ENCODE data around the gene GAS2. TPM values are rescaled to one million over a fixed set of nuclear protein-coding genes. Genes with fewer than 3 reads are reported as not detected.

Gene GAS2
- polyA plus RNA-seq, 2 donors = 0.43 to 0.46 TPM

DNA sequence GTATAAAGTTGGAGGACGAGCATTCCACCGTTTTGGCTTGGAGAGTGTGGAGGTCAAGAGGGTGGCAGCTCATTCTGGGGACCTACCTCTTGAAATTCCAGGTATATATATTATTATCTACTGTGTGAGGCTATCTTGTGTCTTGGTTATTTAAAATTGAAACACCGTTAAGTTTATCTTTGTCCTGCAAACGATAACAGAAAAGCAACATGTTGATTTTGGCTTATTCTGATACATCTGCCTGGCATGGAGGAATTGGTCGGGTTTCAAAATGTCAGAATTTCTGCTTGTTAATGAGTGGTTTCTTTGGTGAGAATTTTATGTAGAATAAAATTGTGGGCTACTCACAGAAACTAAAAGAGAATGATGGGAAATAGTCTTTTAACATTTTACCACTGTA lies 108.8 kb downstream of the GAS2 start:
- WGBS, 2 donors = 76 to 80% methylated on average over 5 of the region's 5 CpGs
- Histone ChIP-seq H3K36me3 (ENCODE audit: control insufficient read depth in 2 of 2, insufficient read depth in 2 of 2, low read length in 1 of 2) (no peaks in the 10 kb centered on the region), H3K27ac (ENCODE audit: low read depth in 2 of 2, low read length in 1 of 2) (no peak overlapping the region), H3K4me3 (ENCODE audit: low read depth in 1 of 2, low read length in 2 of 2) (no peak overlapping the region), H3K27me3 (ENCODE audit: control insufficient read depth in 1 of 2, insufficient read depth in 2 of 2, low read length in 2 of 2) (no peaks in the 10 kb centered on the region), H3K9me3 (ENCODE audit: control insufficient read depth in 2 of 2, insufficient read depth in 1 of 2, low read depth in 1 of 2, low read length in 1 of 2) (no peaks in the 10 kb centered on the region), H3K4me1 (ENCODE audit: control insufficient read depth in 2 of 2, insufficient read depth in 2 of 2, low read length in 1 of 2) (no peaks in the 10 kb centered on the region)

DNA sequence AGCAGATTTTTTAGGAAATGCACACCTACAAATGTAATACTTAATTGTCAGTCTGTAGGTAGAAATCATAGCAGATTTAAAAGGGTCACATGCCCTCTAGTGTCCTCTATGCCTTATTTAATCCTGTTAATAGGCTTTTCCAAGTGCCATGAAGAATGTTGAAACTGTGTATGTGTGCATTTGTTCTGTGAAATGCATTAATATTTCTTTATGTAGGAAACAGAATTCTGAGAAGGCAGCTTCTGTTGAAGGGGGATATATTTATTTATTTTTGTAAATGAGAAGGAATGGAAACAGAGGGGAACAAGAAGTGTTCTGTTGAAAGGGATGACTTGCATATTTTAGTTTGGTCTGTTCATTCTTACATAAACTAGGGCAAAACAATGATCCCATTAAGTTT lies 112.2 kb downstream of the GAS2 start:
- H3K4me3 ChIP-seq (ENCODE audit: low read depth in 1 of 2, low read length in 2 of 2) = no peak overlapping the region
- no peaks in the 10 kb centered on the region for H3K9me3 ChIP-seq (ENCODE audit: control insufficient read depth in 2 of 2, insufficient read depth in 1 of 2, low read depth in 1 of 2, low read length in 1 of 2)
- no peaks in the 10 kb centered on the region for H3K4me1 ChIP-seq (ENCODE audit: control insufficient read depth in 2 of 2, insufficient read depth in 2 of 2, low read length in 1 of 2)
- no peaks in the 10 kb centered on the region for H3K36me3 ChIP-seq (ENCODE audit: control insufficient read depth in 2 of 2, insufficient read depth in 2 of 2, low read length in 1 of 2)
- H3K27me3 ChIP-seq (ENCODE audit: control insufficient read depth in 1 of 2, insufficient read depth in 2 of 2, low read length in 2 of 2) = no peaks in the 10 kb centered on the region
- H3K27ac ChIP-seq (ENCODE audit: low read depth in 2 of 2, low read length in 1 of 2) = no peak overlapping the region

DNA sequence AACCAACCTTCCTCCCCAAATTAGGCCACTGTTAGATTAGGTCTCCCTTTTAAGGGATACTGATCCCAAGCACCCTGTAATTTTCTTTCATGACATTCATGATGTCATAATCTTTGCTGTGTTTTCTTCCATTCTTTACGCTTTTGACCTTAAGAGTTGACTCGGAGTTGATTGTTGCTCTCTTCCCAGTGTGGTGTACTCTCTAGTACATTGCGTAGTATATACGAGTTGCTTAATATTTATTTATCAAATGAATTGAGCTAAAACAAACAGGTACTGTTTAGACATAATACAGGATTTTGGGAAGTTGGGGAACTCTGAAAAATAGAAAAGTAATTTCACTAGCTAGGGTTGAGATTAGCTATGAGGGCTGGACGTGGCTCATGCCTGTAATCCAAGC lies 113.4 kb downstream of the GAS2 start:
- H3K36me3 ChIP-seq (ENCODE audit: control insufficient read depth in 2 of 2, insufficient read depth in 2 of 2, low read length in 1 of 2) = no peaks in the 10 kb centered on the region
- no peak overlapping the region for H3K27ac ChIP-seq (ENCODE audit: low read depth in 2 of 2, low read length in 1 of 2)
- H3K9me3 ChIP-seq (ENCODE audit: control insufficient read depth in 2 of 2, insufficient read depth in 1 of 2, low read depth in 1 of 2, low read length in 1 of 2) = no peaks in the 10 kb centered on the region
- H3K27me3 ChIP-seq (ENCODE audit: control insufficient read depth in 1 of 2, insufficient read depth in 2 of 2, low read length in 2 of 2) = no peaks in the 10 kb centered on the region
- H3K4me1 ChIP-seq (ENCODE audit: control insufficient read depth in 2 of 2, insufficient read depth in 2 of 2, low read length in 1 of 2) = no peaks in the 10 kb centered on the region
- H3K4me3 ChIP-seq (ENCODE audit: low read depth in 1 of 2, low read length in 2 of 2) = no peak overlapping the region
- WGBS, 2 donors = 83 to 85% methylated on average over 5 of the region's 5 CpGs

DNA sequence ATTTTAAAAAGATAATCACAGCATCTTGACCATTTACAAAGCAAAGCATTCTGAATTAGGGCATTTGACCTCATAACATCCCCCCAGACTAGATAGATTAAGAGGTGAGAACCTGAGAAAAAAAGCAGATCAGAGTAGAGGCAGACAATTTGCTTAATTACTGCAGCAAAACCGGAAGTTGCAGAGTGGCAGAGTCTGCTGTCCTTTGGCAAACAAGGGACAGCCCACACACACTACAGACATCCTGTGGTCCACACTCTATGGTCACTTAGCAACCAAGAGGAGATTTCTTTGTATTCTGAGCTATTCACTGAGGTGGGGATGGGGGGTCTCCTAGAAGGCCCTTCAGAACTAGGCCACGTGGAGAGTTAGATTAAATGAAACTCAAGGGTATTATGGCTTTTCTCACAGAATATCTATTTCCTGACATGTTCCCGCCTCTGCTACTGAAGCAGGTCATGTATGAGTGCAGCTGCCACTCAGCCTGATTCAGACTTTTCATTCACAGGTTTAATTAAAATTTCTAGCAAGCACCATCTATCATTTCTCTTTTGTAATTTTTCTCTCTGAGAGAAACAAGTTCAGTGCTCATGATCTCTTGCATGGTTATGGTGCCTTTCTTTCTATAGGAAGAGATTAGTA lies 114.7 kb downstream of the GAS2 start:
- Histone ChIP-seq H3K4me1 (ENCODE audit: control insufficient read depth in 2 of 2, insufficient read depth in 2 of 2, low read length in 1 of 2) (no peaks in the 10 kb centered on the region), H3K27me3 (ENCODE audit: control insufficient read depth in 1 of 2, insufficient read depth in 2 of 2, low read length in 2 of 2) (no peaks in the 10 kb centered on the region), H3K27ac (ENCODE audit: low read depth in 2 of 2, low read length in 1 of 2) (no peak overlapping the region), H3K36me3 (ENCODE audit: control insufficient read depth in 2 of 2, insufficient read depth in 2 of 2, low read length in 1 of 2) (no peaks in the 10 kb centered on the region), H3K9me3 (ENCODE audit: control insufficient read depth in 2 of 2, insufficient read depth in 1 of 2, low read depth in 1 of 2, low read length in 1 of 2) (no peaks in the 10 kb centered on the region), H3K4me3 (ENCODE audit: low read depth in 1 of 2, low read length in 2 of 2) (no peak overlapping the region)
- WGBS, 2 donors = 46 to 49% methylated on average over 3 of the region's 3 CpGs

DNA sequence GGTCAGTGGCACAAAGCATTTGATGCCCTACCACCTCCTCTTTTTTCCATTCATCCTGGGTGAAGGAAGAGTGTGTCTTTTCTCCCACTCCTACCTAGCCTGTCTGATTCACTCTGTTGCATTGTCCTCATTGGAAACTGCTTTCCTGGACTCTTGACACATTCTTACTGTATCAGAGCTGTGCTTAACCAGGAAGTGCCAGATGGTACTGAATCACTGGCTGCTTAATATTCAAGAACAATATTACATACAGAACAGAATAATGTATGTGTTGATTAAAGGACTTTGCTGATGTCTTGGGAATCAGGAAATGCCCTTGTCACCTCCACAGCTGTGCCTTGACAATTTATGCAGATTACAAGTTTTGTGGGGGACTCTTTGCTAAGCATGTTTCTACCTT lies 118.8 kb downstream of the GAS2 start:
- no peaks in the 10 kb centered on the region for H3K9me3 ChIP-seq (ENCODE audit: control insufficient read depth in 2 of 2, insufficient read depth in 1 of 2, low read depth in 1 of 2, low read length in 1 of 2)
- H3K4me3 ChIP-seq (ENCODE audit: low read depth in 1 of 2, low read length in 2 of 2) = no peak overlapping the region
- no peaks in the 10 kb centered on the region for H3K27me3 ChIP-seq (ENCODE audit: control insufficient read depth in 1 of 2, insufficient read depth in 2 of 2, low read length in 2 of 2)
- no peak overlapping the region for H3K27ac ChIP-seq (ENCODE audit: low read depth in 2 of 2, low read length in 1 of 2)
- no peaks in the 10 kb centered on the region for H3K36me3 ChIP-seq (ENCODE audit: control insufficient read depth in 2 of 2, insufficient read depth in 2 of 2, low read length in 1 of 2)
- H3K4me1 ChIP-seq (ENCODE audit: control insufficient read depth in 2 of 2, insufficient read depth in 2 of 2, low read length in 1 of 2) = no peaks in the 10 kb centered on the region

DNA sequence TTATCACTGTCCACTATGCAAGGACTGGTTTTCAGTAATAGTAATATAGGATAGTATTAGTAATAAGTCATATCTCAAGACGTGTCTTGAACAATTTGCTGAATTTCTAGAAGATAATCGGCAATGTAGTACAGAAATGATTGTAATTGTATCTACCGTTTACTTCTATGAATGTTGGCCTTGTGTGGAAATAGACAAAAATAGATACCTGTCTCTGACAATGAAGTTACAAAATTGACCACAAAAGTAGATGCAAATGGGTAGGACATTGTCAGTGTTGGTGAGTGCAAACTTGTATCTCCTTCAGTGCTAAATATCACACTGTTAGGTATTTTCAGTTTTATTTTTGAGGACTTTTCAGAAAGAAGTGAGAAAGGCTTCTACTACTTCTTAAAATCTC lies 120.1 kb downstream of the GAS2 start:
- Histone ChIP-seq H3K27ac (ENCODE audit: low read depth in 2 of 2, low read length in 1 of 2) (no peak overlapping the region), H3K36me3 (ENCODE audit: control insufficient read depth in 2 of 2, insufficient read depth in 2 of 2, low read length in 1 of 2) (no peaks in the 10 kb centered on the region), H3K4me3 (ENCODE audit: low read depth in 1 of 2, low read length in 2 of 2) (no peak overlapping the region), H3K4me1 (ENCODE audit: control insufficient read depth in 2 of 2, insufficient read depth in 2 of 2, low read length in 1 of 2) (no peaks in the 10 kb centered on the region), H3K9me3 (ENCODE audit: control insufficient read depth in 2 of 2, insufficient read depth in 1 of 2, low read depth in 1 of 2, low read length in 1 of 2) (no peaks in the 10 kb centered on the region), H3K27me3 (ENCODE audit: control insufficient read depth in 1 of 2, insufficient read depth in 2 of 2, low read length in 2 of 2) (no peaks in the 10 kb centered on the region)
- 85 to 89% methylated on average over 3 of the region's 3 CpGs for WGBS, 2 donors

DNA sequence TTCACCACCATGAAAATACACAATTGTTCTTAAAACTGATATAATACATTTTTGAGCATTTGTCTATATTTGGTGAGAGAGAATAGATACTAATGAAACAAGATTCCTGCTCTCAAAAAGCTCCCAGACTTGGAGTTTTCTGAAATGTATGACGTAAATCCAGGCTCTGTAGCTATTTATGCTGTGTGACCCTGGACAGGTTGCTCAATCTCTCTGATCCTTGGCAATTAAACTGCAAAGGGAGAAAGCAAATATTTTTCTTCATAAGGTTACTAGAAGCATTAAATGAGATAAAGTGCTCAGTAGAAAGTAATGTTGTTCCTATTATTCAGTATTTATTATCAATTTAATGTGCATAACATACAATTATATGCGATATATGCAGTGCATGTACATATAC lies 120.6 kb downstream of the GAS2 start:
- Histone ChIP-seq H3K27ac (ENCODE audit: low read depth in 2 of 2, low read length in 1 of 2) (no peak overlapping the region), H3K9me3 (ENCODE audit: control insufficient read depth in 2 of 2, insufficient read depth in 1 of 2, low read depth in 1 of 2, low read length in 1 of 2) (no peaks in the 10 kb centered on the region), H3K27me3 (ENCODE audit: control insufficient read depth in 1 of 2, insufficient read depth in 2 of 2, low read length in 2 of 2) (no peaks in the 10 kb centered on the region), H3K4me1 (ENCODE audit: control insufficient read depth in 2 of 2, insufficient read depth in 2 of 2, low read length in 1 of 2) (no peaks in the 10 kb centered on the region), H3K36me3 (ENCODE audit: control insufficient read depth in 2 of 2, insufficient read depth in 2 of 2, low read length in 1 of 2) (no peaks in the 10 kb centered on the region), H3K4me3 (ENCODE audit: low read depth in 1 of 2, low read length in 2 of 2) (no peak overlapping the region)
- WGBS, 2 donors = 70 to 78% methylated on average over 2 of the region's 2 CpGs

DNA sequence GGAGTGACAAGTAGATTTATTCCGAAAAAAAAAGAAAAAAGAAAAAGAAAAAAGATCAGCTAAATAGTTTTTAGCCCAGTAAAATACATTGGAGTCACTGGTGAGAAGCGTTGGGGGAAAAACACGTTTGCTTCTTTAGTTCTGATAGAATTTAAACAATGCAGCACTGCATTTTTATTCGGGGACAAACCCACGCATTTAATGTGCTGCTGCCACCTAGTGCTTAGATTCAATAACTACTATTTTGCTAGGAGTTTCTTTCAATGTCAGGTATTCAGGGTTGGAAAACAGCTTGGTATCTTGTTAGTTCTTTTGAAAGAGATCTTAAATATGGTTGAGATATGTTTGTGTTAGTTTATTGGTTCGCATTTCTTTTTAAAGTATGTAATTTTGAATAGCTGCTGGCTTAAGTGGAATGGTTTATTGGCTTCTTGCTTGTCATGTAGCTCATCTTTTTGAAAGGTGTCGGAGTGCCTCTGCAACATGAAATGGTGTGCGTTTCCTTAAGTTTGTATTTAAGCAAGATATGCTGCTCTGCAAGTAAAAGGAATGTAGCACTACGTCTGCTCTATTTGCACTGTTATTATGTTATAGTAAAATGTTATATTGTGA lies 121.2 kb downstream of the GAS2 start:
- 24% methylated on average over 9 of the region's 9 CpGs for WGBS, 2 donors
- no peak overlapping the region for H3K27ac ChIP-seq (ENCODE audit: low read depth in 2 of 2, low read length in 1 of 2)
- no peaks in the 10 kb centered on the region for H3K27me3 ChIP-seq (ENCODE audit: control insufficient read depth in 1 of 2, insufficient read depth in 2 of 2, low read length in 2 of 2)

DNA sequence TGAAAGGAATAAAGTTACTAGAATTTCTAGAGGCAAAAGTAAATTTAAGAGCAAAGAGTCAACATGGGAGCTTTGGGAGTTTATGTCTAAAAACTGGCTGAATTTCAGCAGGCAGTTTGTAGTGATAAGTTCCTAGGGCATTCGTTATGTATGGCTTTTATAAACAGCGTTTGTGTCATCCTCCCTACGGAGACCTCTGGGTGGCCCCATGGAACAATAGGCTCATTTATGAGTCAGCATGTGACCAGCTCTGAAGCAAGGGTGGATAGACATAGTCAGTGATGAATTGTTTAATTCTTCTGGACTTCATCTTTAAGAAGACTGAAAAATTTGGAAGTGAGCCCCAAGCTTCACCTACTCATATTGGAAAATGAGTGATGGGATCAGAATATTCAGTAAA lies 126.1 kb downstream of the GAS2 start:
- H3K36me3 ChIP-seq (ENCODE audit: control insufficient read depth in 2 of 2, insufficient read depth in 2 of 2, low read length in 1 of 2) = no peaks in the 10 kb centered on the region
- H3K9me3 ChIP-seq (ENCODE audit: control insufficient read depth in 2 of 2, insufficient read depth in 1 of 2, low read depth in 1 of 2, low read length in 1 of 2) = no peaks in the 10 kb centered on the region
- no peaks in the 10 kb centered on the region for H3K4me1 ChIP-seq (ENCODE audit: control insufficient read depth in 2 of 2, insufficient read depth in 2 of 2, low read length in 1 of 2)
- no peak overlapping the region for H3K27ac ChIP-seq (ENCODE audit: low read depth in 2 of 2, low read length in 1 of 2)
- H3K27me3 ChIP-seq (ENCODE audit: control insufficient read depth in 1 of 2, insufficient read depth in 2 of 2, low read length in 2 of 2) = no peaks in the 10 kb centered on the region
- no peak overlapping the region for H3K4me3 ChIP-seq (ENCODE audit: low read depth in 1 of 2, low read length in 2 of 2)
- 14 to 20% methylated on average over 3 of the region's 3 CpGs for WGBS, 2 donors

More for the DNA sequence above, 121.2 kb downstream of the GAS2 start:
- H3K4me1 ChIP-seq (ENCODE audit: control insufficient read depth in 2 of 2, insufficient read depth in 2 of 2, low read length in 1 of 2) = no peaks in the 10 kb centered on the region
- H3K36me3 ChIP-seq (ENCODE audit: control insufficient read depth in 2 of 2, insufficient read depth in 2 of 2, low read length in 1 of 2) = no peaks in the 10 kb centered on the region
- no peak overlapping the region for H3K4me3 ChIP-seq (ENCODE audit: low read depth in 1 of 2, low read length in 2 of 2)
- no peaks in the 10 kb centered on the region for H3K9me3 ChIP-seq (ENCODE audit: control insufficient read depth in 2 of 2, insufficient read depth in 1 of 2, low read depth in 1 of 2, low read length in 1 of 2)

DNA sequence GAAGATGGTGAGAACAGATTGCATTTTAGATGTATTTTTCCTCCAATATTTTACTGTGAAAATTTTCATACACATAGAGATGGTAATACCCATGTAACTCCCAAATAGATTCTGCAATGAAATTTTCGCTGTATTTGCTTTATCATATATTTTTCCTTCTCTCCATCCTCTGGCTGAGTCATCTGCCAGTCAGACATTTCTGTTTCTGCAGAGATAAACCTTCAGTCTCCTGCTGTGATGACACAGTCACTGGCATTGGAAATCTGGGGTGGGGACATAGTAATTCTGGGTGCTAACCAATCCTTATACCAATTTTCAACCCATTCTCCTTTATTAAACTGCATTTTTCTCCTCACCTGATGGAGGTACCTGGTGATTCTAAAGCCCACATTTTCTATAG lies 129.5 kb downstream of the GAS2 start:
- H3K4me1 ChIP-seq (ENCODE audit: control insufficient read depth in 2 of 2, insufficient read depth in 2 of 2, low read length in 1 of 2) = no peaks in the 10 kb centered on the region
- 79 to 85% methylated on average over 1 of the region's 1 CpG for WGBS, 2 donors
- no peaks in the 10 kb centered on the region for H3K36me3 ChIP-seq (ENCODE audit: control insufficient read depth in 2 of 2, insufficient read depth in 2 of 2, low read length in 1 of 2)
- no peak overlapping the region for H3K27ac ChIP-seq (ENCODE audit: low read depth in 2 of 2, low read length in 1 of 2)
- no peaks in the 10 kb centered on the region for H3K9me3 ChIP-seq (ENCODE audit: control insufficient read depth in 2 of 2, insufficient read depth in 1 of 2, low read depth in 1 of 2, low read length in 1 of 2)
- H3K27me3 ChIP-seq (ENCODE audit: control insufficient read depth in 1 of 2, insufficient read depth in 2 of 2, low read length in 2 of 2) = no peaks in the 10 kb centered on the region
- no peak overlapping the region for H3K4me3 ChIP-seq (ENCODE audit: low read depth in 1 of 2, low read length in 2 of 2)

All from esophagus (tissue), 2 donors.